Epithelial cell of esophagus (primary cell): Measurements from ENCODE around the gene GDPD5.

Experiments used
- DNase-seq: peaks from one replicate; pipeline ENCODE4 v3.0.0; 2010; ENCODE audit warnings: low read depth
- H3K4me3 ChIP-seq: 2 replicates; pipeline ENCODE4 v1.5.1; 2011; ENCODE audit warnings: mild to moderate bottlenecking, low read length, control low read depth
- TF ChIP-seq, protein P1 (sequence below): IDR thresholded peaks from 2 replicates; pipeline ENCODE4 v1.5.1; 2011; ENCODE audit warnings: low read depth, mild to moderate bottlenecking, low read length, control low read depth, inconsistent platforms; ENCODE audit not compliant: insufficient read depth; ENCODE audit errors: missing control alignments

GDPD5 gene

DNA sequence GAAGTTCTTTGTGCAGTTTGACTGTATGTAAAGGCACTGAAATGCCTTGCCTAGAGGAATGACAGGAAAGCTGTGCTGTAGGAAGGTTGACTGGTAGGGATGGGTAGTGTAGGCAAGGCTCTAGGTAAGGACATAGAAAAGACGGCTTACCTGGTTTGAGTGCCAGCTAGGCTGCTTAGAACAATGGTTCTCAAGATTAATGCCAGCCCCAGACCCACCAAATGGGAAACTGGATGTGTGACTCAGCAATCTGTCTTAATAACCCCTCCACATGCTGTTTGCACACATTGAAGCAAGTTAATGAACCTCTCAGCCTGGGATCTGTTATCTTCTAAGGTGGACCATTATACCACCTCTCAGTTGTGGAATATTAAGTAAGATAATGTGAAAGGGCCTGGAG, 122.7 kb downstream of the GDPD5 start:
- TF ChIP-seq, protein P1, sequence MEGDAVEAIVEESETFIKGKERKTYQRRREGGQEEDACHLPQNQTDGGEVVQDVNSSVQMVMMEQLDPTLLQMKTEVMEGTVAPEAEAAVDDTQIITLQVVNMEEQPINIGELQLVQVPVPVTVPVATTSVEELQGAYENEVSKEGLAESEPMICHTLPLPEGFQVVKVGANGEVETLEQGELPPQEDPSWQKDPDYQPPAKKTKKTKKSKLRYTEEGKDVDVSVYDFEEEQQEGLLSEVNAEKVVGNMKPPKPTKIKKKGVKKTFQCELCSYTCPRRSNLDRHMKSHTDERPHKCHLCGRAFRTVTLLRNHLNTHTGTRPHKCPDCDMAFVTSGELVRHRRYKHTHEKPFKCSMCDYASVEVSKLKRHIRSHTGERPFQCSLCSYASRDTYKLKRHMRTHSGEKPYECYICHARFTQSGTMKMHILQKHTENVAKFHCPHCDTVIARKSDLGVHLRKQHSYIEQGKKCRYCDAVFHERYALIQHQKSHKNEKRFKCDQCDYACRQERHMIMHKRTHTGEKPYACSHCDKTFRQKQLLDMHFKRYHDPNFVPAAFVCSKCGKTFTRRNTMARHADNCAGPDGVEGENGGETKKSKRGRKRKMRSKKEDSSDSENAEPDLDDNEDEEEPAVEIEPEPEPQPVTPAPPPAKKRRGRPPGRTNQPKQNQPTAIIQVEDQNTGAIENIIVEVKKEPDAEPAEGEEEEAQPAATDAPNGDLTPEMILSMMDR, result no peak
- DNase-seq, result no peak
- H3K4me3 ChIP-seq, result no peak overlapping the region

DNA sequence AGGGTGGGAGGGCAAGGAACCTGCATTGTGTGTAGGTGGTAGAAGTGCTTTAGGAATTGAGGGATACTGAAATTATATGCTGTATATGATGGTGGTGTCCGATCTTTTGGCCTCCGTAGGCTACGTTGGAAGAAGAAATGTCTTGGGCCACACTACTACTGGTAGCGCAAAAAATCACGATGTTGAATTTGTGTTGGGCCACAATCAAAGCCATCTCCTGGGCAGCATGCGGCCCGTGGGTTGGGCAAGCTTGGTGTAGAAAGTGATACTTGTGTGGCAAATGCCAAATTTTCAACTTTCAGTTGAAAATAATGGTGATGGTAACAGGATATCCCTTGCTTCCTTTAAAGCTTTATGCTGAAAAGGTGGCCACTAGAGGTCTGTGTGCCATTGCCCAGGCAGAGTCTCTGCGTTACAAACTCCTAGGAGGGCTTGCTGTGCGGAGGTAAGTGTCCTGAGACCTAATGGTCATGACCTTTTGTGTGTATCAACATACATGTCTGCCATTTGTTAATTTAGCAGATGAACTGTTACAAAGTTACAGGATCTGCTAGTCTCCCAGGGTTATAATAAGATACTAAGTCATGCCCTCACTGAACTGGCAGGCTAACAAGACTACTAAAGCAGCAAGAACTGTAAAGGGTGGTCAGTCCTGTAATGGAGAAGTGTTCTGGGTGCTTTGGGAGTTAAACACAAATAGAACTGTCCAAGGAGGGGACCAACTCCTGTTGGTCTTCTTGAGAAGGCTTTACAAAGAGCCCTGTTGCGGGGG, 123.6 kb downstream of the GDPD5 start:
- TF ChIP-seq, protein P1, result no peak
- DNase-seq, result no peak
- H3K4me3 ChIP-seq, result peak overlapping the region; percentile 95

DNA sequence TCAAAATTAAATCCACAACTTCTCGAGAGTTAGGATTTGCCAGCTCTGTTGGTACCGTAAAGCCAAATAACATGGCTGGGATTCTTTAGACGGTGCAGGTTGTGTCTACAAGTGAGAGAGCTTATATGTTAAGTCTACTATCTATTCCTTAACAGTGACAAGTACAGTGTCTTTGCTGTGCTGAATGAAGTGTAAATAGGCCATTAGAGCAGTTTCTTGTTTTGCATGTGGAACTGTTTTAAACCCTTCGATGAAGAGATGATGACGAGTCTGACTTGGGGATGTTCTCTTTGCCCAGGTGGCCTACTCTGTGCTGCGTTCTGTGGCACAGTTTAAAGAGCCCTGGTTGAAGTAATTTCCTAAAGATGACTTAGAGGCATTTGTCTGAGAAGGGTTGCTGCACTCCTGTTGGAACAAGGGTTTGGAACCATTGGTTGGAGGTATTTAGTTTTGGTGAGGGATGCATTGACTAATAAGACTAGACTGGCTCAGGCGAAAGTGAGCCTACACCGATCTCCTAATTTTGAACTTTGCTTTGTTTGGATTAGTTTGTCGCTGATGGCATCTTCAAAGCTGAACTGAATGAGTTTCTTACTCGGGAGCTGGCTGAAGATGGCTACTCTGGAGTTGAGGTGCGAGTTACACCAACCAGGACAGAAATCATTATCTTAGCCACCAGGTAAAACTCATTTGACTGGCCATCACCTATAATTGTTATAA, 125.4 kb downstream of the GDPD5 start:
- DNase-seq, result peak; percentile 24
- H3K4me3 ChIP-seq, result peak overlapping the region; percentile 95
- TF ChIP-seq, protein P1, result no peak

DNA sequence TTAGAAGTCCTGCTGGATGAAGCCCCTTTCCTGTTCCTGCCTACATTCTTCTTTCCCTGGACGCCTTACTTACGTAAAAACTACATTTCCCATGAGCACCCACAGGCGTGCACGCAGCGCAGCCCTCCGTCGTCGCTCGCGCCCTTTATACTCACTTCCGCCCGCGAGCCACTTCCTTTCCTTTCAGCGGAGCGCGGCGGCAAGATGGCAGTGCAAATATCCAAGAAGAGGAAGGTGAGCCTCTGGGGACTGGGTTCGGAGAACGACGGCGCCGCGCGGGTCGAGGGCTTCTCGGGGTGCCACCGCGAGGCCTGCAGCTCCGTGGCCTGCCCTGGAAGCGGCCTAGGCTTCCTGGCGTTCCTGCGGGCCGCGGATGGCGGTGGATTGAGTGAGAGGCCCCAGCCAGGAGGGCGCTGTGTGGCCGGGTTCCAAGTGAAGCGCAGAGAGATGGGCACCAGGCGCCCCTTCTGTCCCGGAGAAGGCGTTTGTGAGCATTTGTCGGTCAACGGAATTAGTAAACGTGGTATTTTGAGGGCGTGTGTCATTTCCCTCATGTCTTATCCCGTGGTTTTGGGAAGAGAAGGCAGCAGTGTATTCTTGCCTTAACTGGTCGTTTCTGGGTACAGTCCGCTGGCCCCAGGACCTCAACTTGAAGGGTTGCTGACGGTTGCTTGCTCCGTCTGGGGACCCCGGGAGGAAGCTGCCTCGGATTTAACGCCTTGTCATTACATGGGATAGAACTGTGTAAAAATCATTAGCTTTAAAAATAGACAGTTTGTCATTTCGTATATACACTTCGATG, 126.2 kb downstream of the GDPD5 start, which contains the start of gene RPS3:
RPS3 (plus strand) TSS at position 175 of the 802 bp plus-strand sequence; CDS start at position 205, 30 bp downstream.
- peak; percentile 93 for DNase-seq
- H3K4me3 ChIP-seq, result peak within 1 kb of the TSS; percentile 95
- TF ChIP-seq, protein P1, result peak; percentile 13

DNA sequence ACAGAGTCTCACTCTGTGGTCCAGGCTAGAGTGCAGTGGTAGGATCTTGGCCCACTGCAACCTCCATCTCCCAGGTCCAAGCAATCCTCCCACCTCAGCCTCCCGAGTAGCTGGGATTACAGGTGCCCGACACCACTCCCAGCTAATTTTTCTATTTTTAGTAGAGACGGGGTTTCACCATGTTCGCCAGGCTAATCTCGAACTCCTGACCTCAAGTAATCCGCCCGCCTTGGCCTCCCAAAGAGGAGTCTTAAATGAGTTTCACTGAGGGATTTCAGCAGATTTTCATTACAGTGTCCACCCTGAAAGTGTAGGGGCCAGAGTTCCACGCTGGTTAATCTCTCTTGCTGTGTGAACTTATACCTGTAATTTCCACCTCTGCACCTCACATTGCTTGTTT, 126.8 kb downstream of the GDPD5 start:
- TF ChIP-seq, protein P1, result no peak
- DNase-seq, result no peak
- H3K4me3 ChIP-seq, result no peak overlapping the region

DNA sequence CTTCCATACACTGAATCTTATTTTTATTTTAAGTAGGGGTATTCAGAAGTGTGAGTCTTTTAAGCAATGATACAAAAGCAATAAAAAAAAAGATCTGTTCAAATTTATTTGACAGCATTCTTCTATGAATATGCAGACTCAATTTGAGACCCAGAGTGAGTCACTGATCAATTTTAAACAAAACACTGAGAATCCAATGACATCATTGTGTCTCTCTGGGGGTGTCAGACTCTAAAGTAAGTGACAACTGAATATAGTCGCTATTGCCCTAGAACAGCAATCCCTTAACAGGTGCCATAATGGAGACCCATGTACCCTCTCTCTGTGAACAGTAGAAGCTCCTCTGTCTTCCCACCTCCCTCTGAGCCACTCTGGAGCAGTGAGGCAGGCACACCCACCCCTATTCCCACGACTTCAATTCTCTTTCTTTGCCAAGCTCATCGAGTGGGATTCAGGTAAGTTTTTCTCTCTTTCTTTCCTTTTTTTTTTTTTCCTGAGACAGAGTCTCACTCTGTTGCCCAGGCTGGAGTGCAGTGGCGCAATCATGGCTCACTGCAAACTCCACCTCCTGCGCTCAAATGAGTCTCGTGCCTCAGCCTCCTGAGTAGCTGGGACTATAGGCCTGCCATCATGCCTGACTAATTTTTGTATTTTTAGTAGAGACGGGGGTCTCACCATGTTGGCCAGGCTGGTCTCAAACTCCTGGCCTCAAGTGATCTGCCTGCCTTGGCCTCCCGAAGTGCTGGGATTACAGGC, 131.5 kb downstream of the GDPD5 start:
- TF ChIP-seq, protein P1, result no peak
- no peak overlapping the region for H3K4me3 ChIP-seq
- DNase-seq, result no peak
